ENCODE results near the gene ENPP1.

Gene ENPP1

GRCh38 chr6:131875647-131876046 lies 67.8 kb downstream of the ENPP1 start:
- no peak for DNase-seq (ENCODE audit: low read depth)
- TF ChIP-seq CTCF (IDR thresholded peaks at IDR 0.05; ENCODE audit: low read length, missing control alignments): no peak
- H3K4me3 ChIP-seq (replicated peaks; ENCODE audit: low read depth, low read length): no peak overlapping the region

DNA sequence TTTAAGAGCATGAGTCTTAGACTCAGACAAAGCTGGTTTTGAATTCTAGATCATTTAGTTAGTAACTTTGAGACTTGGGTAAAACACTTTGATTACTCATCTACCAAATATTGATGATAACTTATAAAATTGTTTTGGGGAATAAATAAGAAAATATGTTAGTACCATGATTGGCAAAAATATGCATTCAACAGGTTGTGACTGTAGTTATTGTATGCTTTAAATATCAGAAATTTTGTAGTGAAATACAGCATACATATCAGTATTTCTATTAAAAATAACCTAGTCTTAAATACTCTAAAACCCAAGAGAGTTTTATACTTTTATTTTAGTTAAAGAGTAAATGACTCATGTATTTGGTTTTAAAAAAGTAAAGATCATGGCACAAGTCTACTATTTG lies 68.7 kb downstream of the ENPP1 start:
- no peak overlapping the region for H3K4me3 ChIP-seq (replicated peaks; ENCODE audit: low read depth, low read length)
- DNase-seq (ENCODE audit: low read depth): no peak
- TF ChIP-seq CTCF (IDR thresholded peaks at IDR 0.05; ENCODE audit: low read length, missing control alignments): no peak

GRCh38 chr6:131877999-131878789 lies 70.4 kb downstream of the ENPP1 start:
- H3K4me3 ChIP-seq (replicated peaks; ENCODE audit: low read depth, low read length): no peak overlapping the region
- TF ChIP-seq CTCF (IDR thresholded peaks at IDR 0.05; ENCODE audit: low read length, missing control alignments): no peak
- DNase-seq (ENCODE audit: low read depth): peak; percentile 27

DNA sequence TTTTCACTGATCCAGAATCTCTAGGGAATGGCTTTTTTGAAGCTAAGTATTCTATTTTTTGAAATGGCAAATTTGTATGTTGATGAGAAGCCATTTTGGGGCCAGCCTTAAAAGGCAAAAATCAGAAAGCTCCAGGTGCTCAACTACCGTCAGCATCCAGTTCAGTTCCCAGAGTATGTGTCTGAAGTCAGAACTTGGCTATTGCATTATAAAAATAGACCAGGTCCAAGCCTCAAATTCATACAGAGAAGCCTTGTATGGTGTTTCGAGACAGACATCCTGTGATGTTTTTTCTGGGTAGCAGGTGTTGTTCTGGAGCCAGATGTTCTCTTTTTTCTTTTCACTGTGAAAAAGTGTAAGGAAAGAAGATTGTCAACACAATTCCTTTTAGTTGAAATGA lies 75.2 kb downstream of the ENPP1 start:
- TF ChIP-seq CTCF (IDR thresholded peaks at IDR 0.05; ENCODE audit: low read length, missing control alignments): no peak
- no peak for DNase-seq (ENCODE audit: low read depth)
- no peak overlapping the region for H3K4me3 ChIP-seq (replicated peaks; ENCODE audit: low read depth, low read length)

GRCh38 chr6:131885237-131885636 lies 77.4 kb downstream of the ENPP1 start:
- no peak for TF ChIP-seq CTCF (IDR thresholded peaks at IDR 0.05; ENCODE audit: low read length, missing control alignments)
- H3K4me3 ChIP-seq (replicated peaks; ENCODE audit: low read depth, low read length): no peak overlapping the region
- DNase-seq (ENCODE audit: low read depth): no peak

DNA sequence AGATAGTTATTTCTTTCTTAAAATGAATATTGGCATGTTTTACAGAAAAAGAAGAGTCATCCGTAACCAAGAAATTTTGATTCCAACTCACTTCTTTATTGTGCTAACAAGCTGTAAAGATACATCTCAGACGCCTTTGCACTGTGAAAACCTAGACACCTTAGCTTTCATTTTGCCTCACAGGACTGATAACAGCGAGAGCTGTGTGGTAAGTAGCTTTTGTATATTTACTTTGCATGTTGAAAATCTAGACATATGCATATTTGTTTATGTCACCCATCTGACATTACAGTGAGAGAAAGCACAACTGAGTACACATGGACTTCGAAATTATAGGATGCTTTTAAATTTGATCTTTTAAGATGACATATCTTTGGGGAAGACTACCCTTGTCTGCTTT lies 78.7 kb downstream of the ENPP1 start:
- TF ChIP-seq CTCF (IDR thresholded peaks at IDR 0.05; ENCODE audit: low read length, missing control alignments): no peak
- no peak overlapping the region for H3K4me3 ChIP-seq (replicated peaks; ENCODE audit: low read depth, low read length)
- DNase-seq (ENCODE audit: low read depth): no peak

DNA sequence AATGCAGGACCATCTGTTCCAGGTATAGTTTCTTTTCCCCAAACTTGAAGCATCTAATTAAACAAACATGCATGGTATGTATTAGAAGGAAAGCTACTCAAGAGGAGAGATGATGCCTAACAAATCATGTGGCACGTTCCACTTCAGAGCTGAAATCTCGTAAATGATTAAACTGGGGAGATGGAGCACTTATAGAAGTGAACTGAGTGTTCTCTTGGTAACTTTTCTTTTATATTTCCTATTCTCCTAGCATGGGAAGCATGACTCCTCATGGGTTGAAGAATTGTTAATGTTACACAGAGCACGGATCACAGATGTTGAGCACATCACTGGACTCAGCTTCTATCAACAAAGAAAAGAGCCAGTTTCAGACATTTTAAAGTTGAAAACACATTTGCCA lies 82.3 kb downstream of the ENPP1 start:
- no peak for TF ChIP-seq CTCF (IDR thresholded peaks at IDR 0.05; ENCODE audit: low read length, missing control alignments)
- DNase-seq (ENCODE audit: low read depth): no peak

More for the DNA sequence above, 82.3 kb downstream of the ENPP1 start:
- no peak overlapping the region for H3K4me3 ChIP-seq (replicated peaks; ENCODE audit: low read depth, low read length)

Measured in fibroblast of pulmonary artery (primary cell).